ENCODE results near the gene PLD3.

PLD3 gene

DNA sequence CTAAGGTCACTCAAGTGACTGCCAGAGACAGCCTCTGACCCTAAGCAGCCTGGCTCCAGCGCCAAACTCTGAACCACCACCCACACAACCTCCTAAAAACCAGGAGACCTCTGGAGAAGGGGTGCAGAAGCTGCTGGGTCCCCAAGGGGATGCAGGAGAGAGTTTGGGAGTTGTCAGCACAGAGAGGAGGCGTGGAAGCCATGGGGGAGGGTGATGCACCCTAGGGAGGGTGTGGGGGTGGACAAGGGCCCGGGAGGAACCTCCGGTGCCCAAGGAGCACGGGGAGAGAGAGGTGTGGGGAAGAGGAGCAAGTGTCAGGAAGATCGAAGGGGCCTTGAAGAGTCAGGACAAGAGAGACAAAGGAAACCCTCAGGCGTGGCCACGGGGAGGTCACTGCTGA is 43.6 kb downstream of the PLD3 start:
- no peaks in the 10 kb centered on the region for H3K27me3 ChIP-seq (ENCODE audit: control insufficient read depth, low read length)
- H3K4me3 ChIP-seq (ENCODE audit: low read length), result no peak overlapping the region
- H3K9me2 ChIP-seq (replicated peaks; ENCODE audit: control insufficient read depth, low read length), result no peaks in the 10 kb centered on the region
- no peak overlapping the region for H3K27ac ChIP-seq (ENCODE audit: low read depth, low read length)
- no peaks in the 10 kb centered on the region for H3F3A ChIP-seq (ENCODE audit: control insufficient read depth, insufficient read depth)
- no peaks in the 10 kb centered on the region for H3K9me3 ChIP-seq (ENCODE audit: control insufficient read depth, insufficient read depth, low read length)
- H3K79me2 ChIP-seq (ENCODE audit: control insufficient read depth, low read length), result no peaks in the 10 kb centered on the region
- TF ChIP-seq, protein P1, sequence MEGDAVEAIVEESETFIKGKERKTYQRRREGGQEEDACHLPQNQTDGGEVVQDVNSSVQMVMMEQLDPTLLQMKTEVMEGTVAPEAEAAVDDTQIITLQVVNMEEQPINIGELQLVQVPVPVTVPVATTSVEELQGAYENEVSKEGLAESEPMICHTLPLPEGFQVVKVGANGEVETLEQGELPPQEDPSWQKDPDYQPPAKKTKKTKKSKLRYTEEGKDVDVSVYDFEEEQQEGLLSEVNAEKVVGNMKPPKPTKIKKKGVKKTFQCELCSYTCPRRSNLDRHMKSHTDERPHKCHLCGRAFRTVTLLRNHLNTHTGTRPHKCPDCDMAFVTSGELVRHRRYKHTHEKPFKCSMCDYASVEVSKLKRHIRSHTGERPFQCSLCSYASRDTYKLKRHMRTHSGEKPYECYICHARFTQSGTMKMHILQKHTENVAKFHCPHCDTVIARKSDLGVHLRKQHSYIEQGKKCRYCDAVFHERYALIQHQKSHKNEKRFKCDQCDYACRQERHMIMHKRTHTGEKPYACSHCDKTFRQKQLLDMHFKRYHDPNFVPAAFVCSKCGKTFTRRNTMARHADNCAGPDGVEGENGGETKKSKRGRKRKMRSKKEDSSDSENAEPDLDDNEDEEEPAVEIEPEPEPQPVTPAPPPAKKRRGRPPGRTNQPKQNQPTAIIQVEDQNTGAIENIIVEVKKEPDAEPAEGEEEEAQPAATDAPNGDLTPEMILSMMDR (IDR thresholded peaks at IDR 0.05; ENCODE audit: low read depth, low read length, poor library complexity, severe bottlenecking), result no peak
- TF ChIP-seq EZH2phosphoT487 (IDR thresholded peaks at IDR 0.05; ENCODE audit: borderline replicate concordance, low read length), result no peak
- no peak overlapping the region for H3K4me2 ChIP-seq (ENCODE audit: low read length)
- no peaks in the 10 kb centered on the region for H3K36me3 ChIP-seq (ENCODE audit: control insufficient read depth, low read length)
- no peaks in the 10 kb centered on the region for H3K4me1 ChIP-seq (ENCODE audit: control insufficient read depth, low read length)
- H4K20me1 ChIP-seq (ENCODE audit: control insufficient read depth, insufficient read depth, low read depth, low read length), result no peaks in the 10 kb centered on the region

DNA sequence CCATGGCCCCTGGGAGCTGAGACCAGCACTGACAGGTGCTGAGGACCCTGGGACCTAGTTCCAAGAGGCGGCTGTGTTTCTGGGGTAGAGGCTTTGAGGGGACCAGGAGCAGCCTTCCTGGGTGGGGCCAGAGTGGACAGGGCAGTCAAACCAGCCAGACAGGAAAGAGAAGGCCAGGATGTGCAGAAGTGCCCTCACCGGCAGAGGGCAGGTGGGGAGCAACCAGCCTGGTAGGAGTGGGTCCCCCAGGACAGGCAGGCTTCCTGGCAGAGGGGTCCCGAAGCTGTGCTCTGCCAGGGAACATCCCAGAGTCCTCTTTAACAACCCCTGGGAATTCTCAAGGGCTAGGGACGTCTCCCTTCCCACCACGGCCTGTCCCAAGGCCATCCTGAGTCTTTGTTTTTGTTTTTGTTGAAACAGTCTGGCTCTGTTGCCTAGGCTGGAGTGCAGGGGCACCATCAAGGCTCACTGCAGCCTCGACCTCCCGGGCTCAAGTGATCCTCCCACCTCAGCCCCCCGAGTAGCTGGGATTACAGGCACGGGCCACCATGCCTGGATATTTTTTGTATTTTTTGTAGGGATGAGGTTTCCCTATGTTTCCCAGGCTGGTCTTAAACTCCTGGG is 44.5 kb downstream of the PLD3 start:
- Histone ChIP-seq H3K36me3 (ENCODE audit: control insufficient read depth, low read length) (no peaks in the 10 kb centered on the region), H3K9me3 (ENCODE audit: control insufficient read depth, insufficient read depth, low read length) (no peaks in the 10 kb centered on the region), H3K79me2 (ENCODE audit: control insufficient read depth, low read length) (no peaks in the 10 kb centered on the region), H4K20me1 (ENCODE audit: control insufficient read depth, insufficient read depth, low read depth, low read length) (no peaks in the 10 kb centered on the region), H3K4me1 (ENCODE audit: control insufficient read depth, low read length) (no peaks in the 10 kb centered on the region), H3K9me2 (replicated peaks; ENCODE audit: control insufficient read depth, low read length) (no peaks in the 10 kb centered on the region), H3F3A (ENCODE audit: control insufficient read depth, insufficient read depth) (no peaks in the 10 kb centered on the region), H3K4me2 (ENCODE audit: low read length) (no peak overlapping the region), H3K4me3 (ENCODE audit: low read length) (no peak overlapping the region), H3K27me3 (ENCODE audit: control insufficient read depth, low read length) (no peaks in the 10 kb centered on the region), H3K27ac (ENCODE audit: low read depth, low read length) (no peak overlapping the region)
- TF ChIP-seq EZH2phosphoT487 (IDR thresholded peaks at IDR 0.05; ENCODE audit: borderline replicate concordance, low read length), result no peak
- TF ChIP-seq, protein P1 (IDR thresholded peaks at IDR 0.05; ENCODE audit: low read depth, low read length, poor library complexity, severe bottlenecking), result no peak

DNA sequence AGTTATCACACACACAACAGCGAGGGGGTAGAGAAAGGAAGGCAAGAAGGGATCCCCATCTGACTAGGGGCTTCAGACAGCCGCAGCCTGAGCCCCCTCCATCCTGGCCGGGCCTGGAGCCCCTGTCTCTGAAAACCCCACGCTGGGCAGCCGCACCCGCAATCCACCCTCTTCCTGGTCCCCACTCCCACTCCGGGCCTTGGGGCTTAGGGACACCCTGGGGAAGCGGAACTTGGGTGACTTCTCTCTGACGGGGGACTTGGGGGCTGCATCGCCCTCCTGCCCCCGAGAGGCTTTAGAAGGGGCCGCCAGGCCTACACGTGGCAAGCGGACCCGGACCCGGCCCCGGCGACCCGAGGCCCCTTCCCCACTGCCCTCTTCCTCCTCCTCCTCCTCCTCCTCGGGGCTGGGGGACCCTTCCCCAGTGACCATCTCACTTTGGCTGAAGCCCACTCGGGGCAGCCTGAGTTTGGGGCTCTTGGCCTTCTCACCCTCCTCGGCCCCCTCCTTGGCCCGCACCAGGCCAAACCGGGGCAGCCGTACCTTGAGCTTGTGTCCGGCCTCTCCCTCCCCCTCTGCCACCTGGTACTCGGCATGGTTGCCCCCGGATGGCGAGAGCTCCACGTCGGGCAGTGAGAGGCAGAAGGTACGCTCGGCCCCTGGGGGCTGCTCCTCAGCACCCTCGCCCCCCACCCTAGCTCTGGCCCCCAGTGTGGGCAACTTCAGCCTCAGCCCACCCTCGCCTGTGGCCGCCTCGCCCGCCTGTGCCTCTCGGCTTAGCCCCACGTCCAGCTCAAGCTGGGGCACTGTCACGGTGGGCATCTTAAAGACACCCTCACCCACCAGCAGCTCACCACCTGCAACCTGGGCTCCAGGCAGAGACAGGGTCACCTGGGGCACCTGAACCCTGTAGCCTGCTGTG is 45.7 kb downstream of the PLD3 start:
- Histone ChIP-seq H3K4me1 (ENCODE audit: control insufficient read depth, low read length) (no peaks in the 10 kb centered on the region), H3K9me2 (replicated peaks; ENCODE audit: control insufficient read depth, low read length) (no peaks in the 10 kb centered on the region), H3K4me3 (ENCODE audit: low read length) (no peak overlapping the region), H4K20me1 (ENCODE audit: control insufficient read depth, insufficient read depth, low read depth, low read length) (no peaks in the 10 kb centered on the region), H3K79me2 (ENCODE audit: control insufficient read depth, low read length) (no peaks in the 10 kb centered on the region), H3K36me3 (ENCODE audit: control insufficient read depth, low read length) (no peaks in the 10 kb centered on the region), H3K27ac (ENCODE audit: low read depth, low read length) (no peak overlapping the region), H3K9me3 (ENCODE audit: control insufficient read depth, insufficient read depth, low read length) (no peaks in the 10 kb centered on the region), H3F3A (ENCODE audit: control insufficient read depth, insufficient read depth) (no peaks in the 10 kb centered on the region), H3K27me3 (ENCODE audit: control insufficient read depth, low read length) (no peaks in the 10 kb centered on the region), H3K4me2 (ENCODE audit: low read length) (no peak overlapping the region)
- no peak for TF ChIP-seq EZH2phosphoT487 (IDR thresholded peaks at IDR 0.05; ENCODE audit: borderline replicate concordance, low read length)
- TF ChIP-seq, protein P1 (IDR thresholded peaks at IDR 0.05; ENCODE audit: low read depth, low read length, poor library complexity, severe bottlenecking), result no peak
